DOHH2 (cell line): ENCODE measurements around the gene SH2D5.

ENCODE experiments used
- H3F3A ChIP-seq: fragments of 200-600 bp; sonication (generic), shearing (Covaris generic); 2 replicates; pipeline ENCODE4 v1.6.0; 2016; ENCODE audit warnings: antibody characterized with exemption, mild to moderate bottlenecking; ENCODE audit not compliant: control insufficient read depth, insufficient read depth
- H3K27ac ChIP-seq: fragments of 200-600 bp; sonication (generic); 2 replicates; pipeline ENCODE4 v1.5.1; 2014; ENCODE audit warnings: low read depth, mild to moderate bottlenecking, low read length, moderate library complexity
- H3K27me3 ChIP-seq: fragments of 200-600 bp; sonication (generic); 2 replicates; pipeline ENCODE4 v1.6.1; 2014; ENCODE audit warnings: mild to moderate bottlenecking, low read length, mixed read lengths; ENCODE audit not compliant: control insufficient read depth
- H3K36me3 ChIP-seq: fragments of 200-600 bp; sonication (generic); 2 replicates; pipeline ENCODE4 v1.6.1; 2014; ENCODE audit warnings: mild to moderate bottlenecking, low read length, moderate library complexity, mixed read lengths; ENCODE audit not compliant: control insufficient read depth
- H3K4me1 ChIP-seq: fragments of 200-600 bp; sonication (generic); 2 replicates; pipeline ENCODE4 v1.6.1; 2014; ENCODE audit warnings: mild to moderate bottlenecking, low read length, mixed read lengths; ENCODE audit not compliant: control insufficient read depth
- H3K4me2 ChIP-seq: fragments of 200-600 bp; sonication (generic); 2 replicates; pipeline ENCODE4 v1.6.0; 2014; ENCODE audit warnings: mild to moderate bottlenecking, low read length, moderate library complexity
- H3K4me3 ChIP-seq: fragments of 200-600 bp; sonication (generic); 2 replicates; pipeline ENCODE4 v1.5.1; 2014; ENCODE audit warnings: mild to moderate bottlenecking, low read length, mixed read lengths
- H3K79me2 ChIP-seq: fragments of 200-600 bp; sonication (generic); 2 replicates; pipeline ENCODE4 v1.6.1; 2014; ENCODE audit warnings: mild to moderate bottlenecking, low read length, mixed read lengths; ENCODE audit not compliant: control insufficient read depth
- H3K9me2 ChIP-seq: fragments of 200-600 bp; sonication (generic); replicated peaks from 2 replicates; pipeline ENCODE4 v1.6.1; 2014; ENCODE audit warnings: mild to moderate bottlenecking, low read length, mixed read lengths; ENCODE audit not compliant: control insufficient read depth
- H3K9me3 ChIP-seq: fragments of 200-600 bp; sonication (generic); 2 replicates; pipeline ENCODE4 v1.6.1; 2014; ENCODE audit warnings: antibody characterized with exemption, low read length, mixed read lengths; ENCODE audit not compliant: control insufficient read depth, insufficient read depth
- H4K20me1 ChIP-seq: fragments of 200-600 bp; sonication (generic); 2 replicates; pipeline ENCODE4 v1.6.0; 2014; ENCODE audit warnings: low read depth, mild to moderate bottlenecking, antibody characterized with exemption, low read length, moderate library complexity; ENCODE audit not compliant: control insufficient read depth, insufficient read depth
- CTCF ChIP-seq: fragments of 200-600 bp; sonication (generic); IDR thresholded peaks from one replicate; pipeline ENCODE4 v1.5.1; 2014; ENCODE audit warnings: antibody characterized with exemption, mild to moderate bottlenecking, low read depth, low read length; ENCODE audit not compliant: poor library complexity, severe bottlenecking
- EZH2phosphoT487 ChIP-seq: fragments of 200-600 bp; sonication (generic); IDR thresholded peaks from 2 replicates; pipeline ENCODE4 v1.6.1; 2017; ENCODE audit warnings: borderline replicate concordance, mild to moderate bottlenecking, antibody characterized with exemption, low read length, moderate library complexity, mixed read lengths

SH2D5 gene

GRCh38 chr1:20760322-20760721 is 27.8 kb upstream of the SH2D5 start:
- Histone ChIP-seq H3K4me2 (no peak overlapping the region), H3K4me3 (no peak overlapping the region), H4K20me1 (no peaks in the 10 kb centered on the region), H3K79me2 (no peaks in the 10 kb centered on the region), H3K9me2 (no peaks in the 10 kb centered on the region), H3K4me1 (no peaks in the 10 kb centered on the region), H3F3A (no peaks in the 10 kb centered on the region), H3K27ac (no peak overlapping the region), H3K9me3 (no peaks in the 10 kb centered on the region), H3K36me3 (peaks cover 92% of the 10 kb centered on the region), H3K27me3 (no peaks in the 10 kb centered on the region)
- TF ChIP-seq CTCF (no peak), EZH2phosphoT487 (no peak)

DNA sequence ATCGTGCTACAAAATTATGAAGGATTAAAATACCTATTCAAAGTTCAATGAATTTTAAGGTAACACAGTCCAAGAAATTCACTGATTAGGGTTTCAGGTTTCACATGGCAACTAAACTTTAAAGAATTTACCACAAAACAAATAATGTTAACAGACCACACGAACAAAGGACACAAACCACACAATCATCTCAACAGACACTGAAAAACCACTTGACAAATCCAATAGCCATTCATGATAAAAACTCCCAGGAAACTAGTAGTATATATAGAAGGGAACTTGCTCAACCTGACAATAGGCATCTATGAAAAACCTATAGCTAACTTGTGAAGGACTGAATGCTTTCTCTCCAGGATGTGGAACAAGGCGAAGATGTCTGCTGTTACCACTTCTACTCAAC is 21.1 kb upstream of the SH2D5 start:
- H3K9me2 ChIP-seq: no peaks in the 10 kb centered on the region
- no peak overlapping the region for H3K27ac ChIP-seq
- H3K4me1 ChIP-seq: no peaks in the 10 kb centered on the region
- no peak for TF ChIP-seq CTCF
- no peak for TF ChIP-seq EZH2phosphoT487
- no peak overlapping the region for H3K4me2 ChIP-seq
- H3K4me3 ChIP-seq: no peak overlapping the region
- H3K36me3 ChIP-seq: peaks cover 75% of the 10 kb centered on the region
- no peaks in the 10 kb centered on the region for H4K20me1 ChIP-seq
- no peaks in the 10 kb centered on the region for H3K27me3 ChIP-seq
- H3F3A ChIP-seq: peaks cover 5% of the 10 kb centered on the region; the same call in 1 of the 2 replicates
- H3K9me3 ChIP-seq: no peaks in the 10 kb centered on the region
- no peaks in the 10 kb centered on the region for H3K79me2 ChIP-seq

GRCh38 chr1:20751462-20751990 is 19.0 kb upstream of the SH2D5 start:
- H3K79me2 ChIP-seq: no peaks in the 10 kb centered on the region
- H3F3A ChIP-seq: peaks cover 5% of the 10 kb centered on the region; the same call in 1 of the 2 replicates
- H3K4me1 ChIP-seq: no peaks in the 10 kb centered on the region
- H3K27ac ChIP-seq: no peak overlapping the region
- H3K4me3 ChIP-seq: no peak overlapping the region
- no peaks in the 10 kb centered on the region for H3K9me2 ChIP-seq
- no peak for TF ChIP-seq EZH2phosphoT487
- H3K36me3 ChIP-seq: peaks cover 77% of the 10 kb centered on the region
- no peaks in the 10 kb centered on the region for H4K20me1 ChIP-seq
- H3K27me3 ChIP-seq: no peaks in the 10 kb centered on the region
- no peak overlapping the region for H3K4me2 ChIP-seq
- no peaks in the 10 kb centered on the region for H3K9me3 ChIP-seq

GRCh38 chr1:20742671-20743070 is 10.2 kb upstream of the SH2D5 start:
- Histone ChIP-seq H3F3A (peaks cover 12% of the 10 kb centered on the region), H3K4me2 (no peak overlapping the region), H3K9me3 (no peaks in the 10 kb centered on the region), H3K27ac (no peak overlapping the region), H3K4me3 (no peak overlapping the region), H3K79me2 (no peaks in the 10 kb centered on the region), H3K4me1 (no peaks in the 10 kb centered on the region), H3K27me3 (no peaks in the 10 kb centered on the region), H3K36me3 (peaks cover 69% of the 10 kb centered on the region), H4K20me1 (no peaks in the 10 kb centered on the region), H3K9me2 (no peaks in the 10 kb centered on the region)
- TF ChIP-seq CTCF (no peak), EZH2phosphoT487 (no peak)
